Astrocyte of the cerebellum (primary cell): ENCODE measurements around the gene CD34.
"Not testable (repeated sequence)": the region's sequence is repeated elsewhere in the genome, so short reads cannot be mapped to it uniquely, and the experiment has no call there.

ENCODE experiments used
- DNase-seq: peaks from one replicate; pipeline ENCODE4 v3.0.0-alpha.2; 2011; ENCODE audit warnings: low read depth
- H3K4me3 ChIP-seq: 2 replicates; pipeline ENCODE4 v1.5.1; 2011; ENCODE audit warnings: mild to moderate bottlenecking, low read depth, low read length, moderate library complexity
- in situ Hi-C: cut with HindIII; loops from 2 replicates; pipeline ENCODE4 v1.10.0; 2017; ENCODE audit warnings: low sequenced_read_pairs
- TF ChIP-seq, protein P1 (sequence below): IDR thresholded peaks from 2 replicates; pipeline ENCODE4 v1.5.1; 2012; ENCODE audit warnings: low read length, low read depth, moderate library complexity, mild to moderate bottlenecking; ENCODE audit errors: missing control alignments

CD34 gene

DNA sequence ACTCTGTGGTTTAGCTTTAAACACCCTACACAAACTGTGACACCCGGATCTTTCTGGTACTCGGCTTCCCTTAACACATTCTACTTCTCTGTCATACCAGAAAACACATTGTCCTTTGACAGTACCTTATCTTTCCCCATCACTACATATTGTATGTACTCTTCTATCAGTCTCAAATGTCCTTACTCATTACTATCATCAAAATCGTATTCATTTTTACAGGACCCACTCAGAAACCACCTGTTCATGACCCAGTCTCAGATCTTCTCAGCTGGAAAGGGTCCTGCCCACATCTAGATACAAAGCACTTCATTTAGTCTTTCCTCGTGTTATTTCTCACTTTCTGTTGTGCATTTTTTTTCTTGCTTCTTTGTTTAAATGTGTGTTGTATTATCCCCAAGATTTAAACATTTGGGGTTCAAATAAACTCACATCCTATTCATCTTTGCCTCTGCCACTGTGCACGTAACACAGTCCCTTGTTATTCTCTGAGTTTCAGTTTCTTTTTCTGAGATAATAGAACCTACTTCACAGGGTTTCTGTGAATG, 27.7 kb downstream of the CD34 start:
- DNase-seq = no peak
- in situ Hi-C loops = no loop called here
- TF ChIP-seq, protein P1, sequence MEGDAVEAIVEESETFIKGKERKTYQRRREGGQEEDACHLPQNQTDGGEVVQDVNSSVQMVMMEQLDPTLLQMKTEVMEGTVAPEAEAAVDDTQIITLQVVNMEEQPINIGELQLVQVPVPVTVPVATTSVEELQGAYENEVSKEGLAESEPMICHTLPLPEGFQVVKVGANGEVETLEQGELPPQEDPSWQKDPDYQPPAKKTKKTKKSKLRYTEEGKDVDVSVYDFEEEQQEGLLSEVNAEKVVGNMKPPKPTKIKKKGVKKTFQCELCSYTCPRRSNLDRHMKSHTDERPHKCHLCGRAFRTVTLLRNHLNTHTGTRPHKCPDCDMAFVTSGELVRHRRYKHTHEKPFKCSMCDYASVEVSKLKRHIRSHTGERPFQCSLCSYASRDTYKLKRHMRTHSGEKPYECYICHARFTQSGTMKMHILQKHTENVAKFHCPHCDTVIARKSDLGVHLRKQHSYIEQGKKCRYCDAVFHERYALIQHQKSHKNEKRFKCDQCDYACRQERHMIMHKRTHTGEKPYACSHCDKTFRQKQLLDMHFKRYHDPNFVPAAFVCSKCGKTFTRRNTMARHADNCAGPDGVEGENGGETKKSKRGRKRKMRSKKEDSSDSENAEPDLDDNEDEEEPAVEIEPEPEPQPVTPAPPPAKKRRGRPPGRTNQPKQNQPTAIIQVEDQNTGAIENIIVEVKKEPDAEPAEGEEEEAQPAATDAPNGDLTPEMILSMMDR = no peak
- no peak overlapping the region for H3K4me3 ChIP-seq

DNA sequence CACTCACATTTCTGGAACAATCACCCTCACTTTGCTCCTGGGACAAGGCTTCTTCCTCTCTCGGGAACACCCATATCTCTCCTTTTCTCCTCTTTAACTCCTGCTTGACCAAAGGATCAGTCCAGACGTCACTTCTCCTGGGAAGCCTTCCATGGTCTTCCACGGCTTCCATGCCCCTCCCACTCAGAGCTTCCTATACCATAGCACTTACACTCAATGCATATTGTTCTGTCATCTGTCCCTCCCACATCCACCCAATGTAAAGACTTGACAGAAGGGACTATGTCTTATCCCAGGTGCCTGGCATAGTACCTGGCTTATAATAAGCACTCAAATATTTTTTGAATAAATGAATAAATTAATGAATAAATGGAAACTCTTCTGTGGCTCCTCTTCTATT, 28.2 kb downstream of the CD34 start:
- no peak overlapping the region for H3K4me3 ChIP-seq
- in situ Hi-C loops = no loop called here
- DNase-seq = no peak
- TF ChIP-seq, protein P1 = no peak

DNA sequence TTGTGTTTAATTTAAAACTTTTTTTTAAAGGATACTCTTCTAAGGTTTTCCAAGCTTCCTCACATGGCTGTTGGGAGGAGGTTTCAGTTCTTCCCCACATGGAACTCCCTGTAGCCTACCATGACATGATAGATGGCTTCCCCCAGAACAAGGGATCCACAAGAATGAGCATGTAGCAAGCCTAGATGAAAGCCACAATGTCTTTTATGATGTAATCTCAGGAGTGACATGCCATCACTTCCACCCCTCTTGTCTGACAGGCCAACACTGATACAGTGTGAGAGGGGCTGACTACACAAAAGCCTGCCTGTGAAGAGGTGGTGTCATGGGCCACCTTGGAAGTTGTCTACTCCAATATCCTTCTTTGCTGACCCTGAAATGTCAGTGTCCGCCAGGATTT, 32.0 kb downstream of the CD34 start:
- in situ Hi-C loops = no loop called here
- no peak for DNase-seq
- no peak overlapping the region for H3K4me3 ChIP-seq
- TF ChIP-seq, protein P1 = no peak

DNA sequence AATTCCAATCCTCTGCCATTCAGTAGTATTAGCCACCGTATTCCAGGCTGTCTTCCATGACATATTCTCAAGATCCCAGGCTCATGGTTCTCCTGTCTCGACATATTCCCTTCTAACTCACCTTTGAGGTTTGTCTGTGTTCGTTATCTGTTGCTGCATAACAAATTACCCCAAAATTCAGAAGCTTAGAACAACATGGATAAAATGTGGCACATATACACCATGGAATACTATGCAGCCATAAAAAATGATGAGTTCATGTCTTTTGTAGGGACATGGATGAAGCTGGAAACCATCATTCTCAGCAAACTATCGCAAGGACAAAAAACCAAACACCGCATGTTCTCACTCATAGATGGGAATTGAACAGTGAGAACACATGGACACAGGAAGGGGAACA, 33.0 kb downstream of the CD34 start:
- H3K4me3 ChIP-seq, DNase-seq, in situ Hi-C loops: not testable (repeated sequence)

DNA sequence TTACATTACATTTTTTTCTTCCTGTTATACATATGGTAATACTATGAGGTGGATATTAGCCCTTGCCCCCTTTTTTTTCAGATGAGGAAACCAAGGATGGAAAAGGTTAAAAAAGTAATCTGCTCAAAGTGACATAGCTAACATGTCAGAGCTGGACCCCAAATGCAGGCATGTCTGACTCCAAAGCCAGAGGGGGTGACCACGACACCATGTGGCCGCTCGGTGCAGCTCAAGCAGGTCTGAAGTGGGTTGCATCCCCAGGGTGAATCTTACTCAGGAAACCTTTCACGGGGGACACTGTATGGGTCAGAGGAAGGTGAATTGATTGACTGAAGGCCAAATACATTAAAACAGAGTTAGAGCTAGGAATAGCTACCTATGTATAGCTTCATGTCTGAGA, 34.8 kb downstream of the CD34 start:
- DNase-seq = no peak
- TF ChIP-seq, protein P1 = peak; percentile 29
- no peak overlapping the region for H3K4me3 ChIP-seq
- in situ Hi-C loops = no loop called here

DNA sequence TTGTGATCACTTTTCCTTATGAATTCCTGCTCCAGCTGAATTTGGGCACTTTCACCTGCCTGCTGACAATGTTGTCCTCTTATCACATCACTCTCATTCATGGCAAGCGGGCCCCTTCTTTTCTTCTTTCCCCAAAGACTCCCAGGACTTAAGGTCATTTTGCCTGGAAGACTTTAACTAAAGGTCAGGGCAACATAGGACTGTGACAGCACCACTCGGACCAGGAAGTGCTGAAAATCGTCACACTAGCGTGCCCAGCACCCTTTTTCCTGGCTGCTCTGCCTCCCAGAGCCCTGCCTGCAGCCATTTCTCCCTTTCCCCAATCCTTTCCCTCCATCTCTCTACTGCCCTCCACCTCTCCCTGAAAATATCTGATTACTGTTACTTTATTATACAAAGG, 35.4 kb downstream of the CD34 start:
- no peak for DNase-seq
- in situ Hi-C loops = no loop called here
- TF ChIP-seq, protein P1 = no peak
- no peak overlapping the region for H3K4me3 ChIP-seq

DNA sequence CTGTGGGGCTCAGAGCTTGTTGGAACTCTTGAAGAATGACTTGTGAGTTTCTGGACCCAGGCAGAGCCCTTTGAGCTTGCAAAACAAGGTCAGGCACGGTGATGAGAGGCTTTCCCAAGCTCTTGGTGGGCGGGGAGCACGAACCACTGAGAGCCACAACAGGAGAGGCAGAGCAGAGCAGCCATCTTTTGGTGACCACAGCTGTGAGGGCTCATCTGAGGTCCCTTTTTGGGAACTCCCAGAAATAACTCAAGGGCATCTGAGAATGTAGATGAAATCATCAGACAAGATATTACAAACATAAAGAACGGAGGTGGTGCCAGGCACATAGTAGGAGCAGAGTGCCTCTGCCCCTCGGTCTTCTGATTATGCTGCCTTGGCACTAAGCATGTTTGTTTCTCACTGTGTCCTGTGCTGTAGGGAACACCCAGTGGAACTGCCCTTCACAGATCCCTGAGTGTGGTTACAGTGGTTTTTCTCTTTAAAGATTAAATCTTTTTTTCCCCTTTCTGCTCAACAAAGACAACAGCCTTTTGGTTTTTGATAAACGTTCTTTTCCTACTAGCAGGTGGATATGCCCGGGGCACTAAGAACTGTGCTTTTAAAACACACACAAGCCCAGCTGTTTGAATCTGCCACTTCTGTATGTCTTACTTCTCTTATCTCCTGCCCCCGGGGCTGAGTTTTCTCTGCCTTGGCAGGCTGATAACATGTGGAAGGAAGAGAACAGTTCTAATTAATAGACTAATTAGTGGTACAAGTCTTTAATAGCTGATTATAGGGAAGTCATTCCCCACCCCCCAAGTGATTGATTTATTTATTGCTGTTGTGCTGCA, 37.7 kb downstream of the CD34 start:
- in situ Hi-C loops = no loop called here
- H3K4me3 ChIP-seq = no peak overlapping the region
- DNase-seq = no peak

More for the DNA sequence above, 37.7 kb downstream of the CD34 start:
- TF ChIP-seq, protein P1 = no peak
